Measurements from ENCODE around the gene STUB1. TPM values are rescaled to one million over a fixed set of nuclear protein-coding genes. Genes with fewer than 3 reads are reported as not detected.

The STUB1 gene
- total RNA-seq, 1 experiment from 2014 or later: 83.1 TPM

DNA sequence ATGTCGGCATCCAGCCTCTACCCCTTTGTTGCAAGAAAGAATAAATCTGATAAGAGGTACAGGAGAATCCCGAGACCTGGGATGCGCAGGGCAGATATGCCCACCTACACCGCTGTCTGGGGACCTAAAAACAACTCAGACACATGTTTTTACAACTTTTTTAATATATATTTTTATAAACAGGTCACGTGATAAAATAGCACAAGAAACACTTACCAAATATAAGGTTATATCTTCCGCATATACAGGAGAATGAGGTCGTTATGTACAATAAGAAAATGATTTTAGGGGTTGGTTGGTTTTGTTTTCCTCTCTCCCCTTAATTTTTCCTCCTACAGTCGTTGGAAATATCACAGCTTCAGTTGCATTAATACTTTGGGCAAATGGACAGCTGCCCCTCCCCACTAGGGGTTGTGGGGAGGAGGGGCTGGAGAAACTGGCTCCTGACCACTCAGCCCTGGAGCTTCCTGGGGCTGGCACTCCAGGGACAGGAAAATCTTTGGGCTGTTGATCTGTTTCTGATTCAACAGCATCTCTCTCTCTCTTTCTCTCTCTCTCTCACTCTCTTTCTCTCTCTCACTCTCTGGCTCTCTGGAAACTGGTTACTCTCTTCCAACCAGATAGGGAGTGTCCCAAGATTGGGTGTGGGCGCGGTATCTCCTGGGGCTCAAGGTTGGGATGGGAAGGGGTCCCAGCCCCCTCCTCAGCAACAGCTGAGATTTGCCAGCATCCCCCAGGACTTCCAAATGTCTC is 12.3 kb downstream of the STUB1 start:
- no peak for DNase-seq (ENCODE audit: extremely low read depth, low read depth)

DNA sequence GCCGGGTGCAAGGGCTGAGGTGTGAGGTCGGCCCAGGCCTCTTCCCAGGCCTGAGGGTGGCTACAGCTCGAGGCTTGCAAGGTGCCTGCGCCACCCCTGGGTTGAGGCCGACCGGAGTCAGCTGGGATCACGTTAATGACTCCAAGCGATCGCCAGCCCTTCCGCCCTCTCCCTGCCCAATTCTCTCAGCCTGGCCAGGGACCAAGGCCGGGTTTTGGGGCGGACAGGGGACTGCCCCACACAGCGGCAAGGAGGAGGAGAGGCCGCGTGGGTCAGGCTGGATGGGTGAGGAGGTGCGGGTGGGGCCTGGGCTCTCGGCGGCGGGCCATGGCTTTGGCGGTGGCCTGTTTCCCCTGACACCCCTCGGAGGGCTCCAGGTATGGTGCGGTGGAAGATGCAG is 13.2 kb downstream of the STUB1 start:
- no peak for DNase-seq (ENCODE audit: extremely low read depth, low read depth)

DNA sequence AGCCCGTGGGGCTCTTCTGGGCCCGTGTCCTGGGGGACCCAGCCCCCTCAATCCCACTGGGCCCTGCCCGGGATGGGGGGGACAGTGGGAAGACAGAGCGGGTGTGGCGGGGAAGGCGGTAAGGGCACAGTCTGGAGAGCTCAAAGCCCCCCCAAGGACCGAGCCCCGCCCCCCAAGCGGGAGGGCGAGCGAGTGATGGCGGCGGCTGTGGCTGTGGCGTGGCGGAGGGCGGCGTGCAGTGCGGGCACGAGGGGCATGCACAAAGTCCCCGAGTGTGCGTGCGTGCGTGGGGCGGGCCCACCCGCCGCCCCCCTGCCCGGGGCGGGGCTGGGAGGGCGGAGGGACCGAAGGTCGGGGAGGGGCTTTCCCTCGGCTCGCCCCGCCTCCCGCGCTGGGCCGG is 13.6 kb downstream of the STUB1 start:
- DNase-seq (ENCODE audit: extremely low read depth, low read depth): no peak

DNA sequence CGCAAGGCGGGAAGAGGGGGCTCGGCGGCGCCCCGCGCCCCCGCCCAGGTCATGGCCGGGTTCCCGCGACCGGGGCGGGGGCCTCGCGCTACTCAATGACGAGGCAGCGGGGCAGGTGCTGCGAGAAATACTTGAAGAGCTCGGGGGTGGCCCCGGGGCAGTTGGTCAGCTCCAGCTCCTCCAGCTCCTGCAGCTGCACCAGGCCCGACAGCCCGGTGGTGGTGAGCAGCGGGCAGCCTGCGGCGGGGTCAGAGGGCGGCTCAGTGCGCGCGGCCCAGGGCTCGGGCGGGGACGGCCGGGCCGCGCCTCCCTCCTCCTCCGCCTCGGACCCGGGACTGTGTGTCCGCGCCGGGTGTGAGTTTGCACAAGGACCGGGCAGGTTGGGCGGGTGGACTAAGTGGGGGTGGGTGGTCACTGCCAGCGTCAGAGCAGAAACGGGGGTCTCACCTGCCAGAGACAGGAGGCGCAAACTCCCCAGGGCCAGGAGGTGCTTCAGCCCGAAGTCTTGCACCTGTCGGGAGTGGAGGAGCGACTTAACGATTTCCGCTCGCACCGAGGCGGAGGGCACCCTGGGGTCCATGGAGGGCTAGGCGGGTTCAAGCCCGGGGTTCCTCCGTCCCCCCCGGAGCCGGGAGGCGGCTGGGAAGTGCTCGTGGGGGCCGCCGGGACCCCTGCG is 14.1 kb downstream of the STUB1 start:
- no peak for DNase-seq (ENCODE audit: extremely low read depth, low read depth)

DNA sequence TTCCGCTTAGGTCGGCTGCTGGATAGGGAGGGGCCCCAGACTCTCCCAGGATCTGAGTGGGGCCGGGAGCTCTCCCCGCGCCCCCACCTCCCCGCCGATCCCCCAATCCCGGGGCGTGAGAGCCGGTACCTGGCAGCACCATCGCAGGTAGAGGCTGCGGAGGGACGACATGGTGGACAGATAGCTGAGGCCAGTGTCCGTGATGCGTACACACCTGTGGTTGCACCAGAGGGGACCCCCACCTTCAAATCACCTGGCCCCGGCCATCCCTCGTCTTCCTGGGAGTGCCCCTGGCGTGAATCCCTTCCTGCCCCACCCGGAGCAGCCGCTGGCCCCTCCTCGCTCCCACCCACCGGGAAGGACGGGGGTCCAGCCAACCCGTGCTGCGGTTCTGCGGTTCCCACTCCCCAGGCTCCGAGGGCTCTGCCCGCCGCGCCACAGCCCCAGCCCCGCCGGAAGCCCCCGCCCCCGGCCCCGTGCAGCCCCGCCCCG is 14.7 kb downstream of the STUB1 start:
- DNase-seq (ENCODE audit: extremely low read depth, low read depth): no peak

DNA sequence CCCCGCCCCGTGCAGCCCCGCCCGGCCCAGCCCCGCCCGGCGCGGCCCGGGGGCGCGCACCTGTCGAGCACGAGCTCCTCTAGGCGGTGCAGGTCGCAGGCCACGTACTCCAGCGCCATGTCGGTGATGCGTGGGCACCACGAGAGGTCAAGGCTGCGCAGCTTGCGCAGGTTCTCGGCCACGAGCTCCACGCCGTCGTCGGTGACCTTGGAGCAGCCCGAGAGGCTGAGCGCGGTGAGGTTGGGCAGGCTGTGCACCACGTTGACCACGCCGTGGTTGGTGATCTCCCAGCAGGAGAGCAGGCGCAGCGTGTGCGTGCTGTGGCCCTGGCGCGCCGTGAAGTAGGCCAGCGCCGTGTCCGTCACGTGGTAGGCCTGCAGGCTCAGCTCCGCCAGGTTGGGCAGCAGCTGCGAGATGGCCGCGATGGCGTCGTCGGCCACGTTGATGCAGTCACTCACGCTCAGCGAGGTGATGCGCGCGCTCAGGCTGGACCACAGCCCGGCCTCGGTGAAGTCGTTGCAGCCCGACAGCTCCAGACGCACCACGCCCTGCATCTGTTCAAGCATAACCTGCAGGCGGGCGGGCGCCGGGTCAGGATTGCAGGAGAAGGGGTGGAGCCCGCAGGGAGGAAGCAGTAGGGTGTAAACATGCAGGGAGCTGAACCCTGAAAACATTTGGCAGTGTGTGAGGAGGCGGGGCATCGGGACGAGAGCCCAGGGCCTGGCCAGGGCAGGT is 15.3 kb downstream of the STUB1 start:
- DNase-seq (ENCODE audit: extremely low read depth, low read depth): no peak

GRCh38 chr16:698911-699671 is 18.9 kb downstream of the STUB1 start:
- no peak for DNase-seq (ENCODE audit: extremely low read depth, low read depth)

- DNase-seq (ENCODE audit: extremely low read depth, low read depth): no peak
Measured at GRCh38 chr16:700684-701584, 20.7 kb downstream of the STUB1 start.

- DNase-seq (ENCODE audit: extremely low read depth, low read depth): no peak
Measured at GRCh38 chr16:702341-702740, 22.1 kb downstream of the STUB1 start.

GRCh38 chr16:703406-703805 is 23.2 kb downstream of the STUB1 start:
- no peak for DNase-seq (ENCODE audit: extremely low read depth, low read depth)

GRCh38 chr16:704047-704446 is 23.8 kb downstream of the STUB1 start:
- no peak for DNase-seq (ENCODE audit: extremely low read depth, low read depth)

DNA sequence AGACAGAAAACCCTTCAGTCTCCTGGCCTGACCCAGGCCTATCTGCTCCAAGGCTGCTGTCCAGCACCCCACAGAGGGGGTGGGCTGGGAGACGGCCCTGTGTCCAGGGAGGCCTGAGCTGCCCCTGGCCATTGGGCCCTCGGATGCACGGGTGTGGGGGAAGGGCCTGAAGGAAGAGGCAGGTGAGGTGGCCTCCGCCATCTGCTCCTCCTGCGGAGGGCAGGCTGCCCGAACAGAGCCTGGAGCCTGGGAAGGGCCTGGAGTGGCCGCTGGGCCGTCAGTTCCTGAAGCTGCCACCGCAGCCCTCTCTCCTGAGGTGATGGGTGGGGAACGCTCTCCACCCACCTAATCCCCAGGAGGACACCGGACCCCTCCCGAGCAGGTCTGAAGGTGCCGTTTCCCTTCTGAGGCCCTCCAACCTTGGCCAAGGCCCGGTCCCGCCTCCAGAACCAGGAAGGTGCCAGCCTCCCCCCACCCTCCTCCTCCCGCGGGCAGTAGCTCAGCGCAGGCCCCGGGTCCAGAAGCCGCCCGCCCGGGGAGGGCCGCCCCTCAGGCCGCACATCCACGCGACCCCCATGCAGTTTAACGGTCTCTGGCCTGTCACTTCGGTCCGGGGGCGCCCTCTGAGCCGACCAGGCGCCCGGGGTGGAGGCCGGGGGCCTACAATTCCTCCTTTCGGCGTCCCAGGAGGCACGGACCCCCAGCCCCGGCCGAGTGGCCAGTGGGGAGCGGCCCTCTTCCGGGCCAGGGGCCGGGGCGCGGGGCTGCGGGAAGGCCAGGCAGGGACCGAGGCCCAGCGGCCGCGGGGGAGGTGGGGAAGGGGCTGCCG is 24.6 kb downstream of the STUB1 start:
- no peak for DNase-seq (ENCODE audit: extremely low read depth, low read depth)

DNA sequence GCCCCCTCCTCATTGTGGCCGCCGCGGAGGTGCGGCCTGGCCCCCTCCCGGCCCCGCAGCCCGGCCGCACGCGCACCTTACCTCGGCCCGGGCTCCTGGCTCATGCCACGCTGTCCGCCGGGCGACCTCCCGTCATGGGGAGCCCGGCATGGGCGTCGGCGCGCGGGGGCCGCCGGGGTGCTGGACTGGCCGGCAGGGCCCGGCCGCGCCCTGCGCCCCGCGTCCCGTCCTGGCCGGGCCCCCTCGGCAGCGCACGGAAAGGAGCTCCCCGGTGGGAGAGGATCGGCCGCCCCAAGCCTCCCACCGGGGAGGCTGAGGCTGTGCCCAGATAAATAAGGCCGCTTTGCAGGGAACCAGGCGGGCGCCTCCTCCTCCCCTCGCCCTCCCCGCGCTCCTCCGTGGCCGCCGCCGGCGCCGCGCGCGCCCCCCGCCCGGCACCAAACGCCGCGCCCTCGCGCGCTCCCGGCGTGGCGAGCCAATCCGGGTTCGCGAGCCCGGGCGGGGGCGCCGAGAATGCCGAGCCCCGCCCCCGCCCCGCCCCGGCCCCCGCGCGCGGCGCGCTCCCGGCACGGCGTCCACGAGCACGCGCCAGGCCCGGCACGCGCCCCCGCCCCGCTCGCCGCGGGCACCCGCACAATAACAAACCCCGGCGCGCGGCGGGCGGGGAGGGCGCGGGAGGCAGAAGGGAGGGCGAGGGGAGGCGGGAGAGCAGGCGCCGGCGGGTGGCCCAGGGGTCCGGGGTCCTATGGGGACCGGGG is 25.4 kb downstream of the STUB1 start, which contains the start of gene FBXL16:
Gene FBXL16 (minus strand): TSS at position 371 of the 758 bp plus-strand sequence. CDS start 8,396 bp downstream, outside the sequence.
- DNase-seq (ENCODE audit: extremely low read depth, low read depth): no peak

DNA sequence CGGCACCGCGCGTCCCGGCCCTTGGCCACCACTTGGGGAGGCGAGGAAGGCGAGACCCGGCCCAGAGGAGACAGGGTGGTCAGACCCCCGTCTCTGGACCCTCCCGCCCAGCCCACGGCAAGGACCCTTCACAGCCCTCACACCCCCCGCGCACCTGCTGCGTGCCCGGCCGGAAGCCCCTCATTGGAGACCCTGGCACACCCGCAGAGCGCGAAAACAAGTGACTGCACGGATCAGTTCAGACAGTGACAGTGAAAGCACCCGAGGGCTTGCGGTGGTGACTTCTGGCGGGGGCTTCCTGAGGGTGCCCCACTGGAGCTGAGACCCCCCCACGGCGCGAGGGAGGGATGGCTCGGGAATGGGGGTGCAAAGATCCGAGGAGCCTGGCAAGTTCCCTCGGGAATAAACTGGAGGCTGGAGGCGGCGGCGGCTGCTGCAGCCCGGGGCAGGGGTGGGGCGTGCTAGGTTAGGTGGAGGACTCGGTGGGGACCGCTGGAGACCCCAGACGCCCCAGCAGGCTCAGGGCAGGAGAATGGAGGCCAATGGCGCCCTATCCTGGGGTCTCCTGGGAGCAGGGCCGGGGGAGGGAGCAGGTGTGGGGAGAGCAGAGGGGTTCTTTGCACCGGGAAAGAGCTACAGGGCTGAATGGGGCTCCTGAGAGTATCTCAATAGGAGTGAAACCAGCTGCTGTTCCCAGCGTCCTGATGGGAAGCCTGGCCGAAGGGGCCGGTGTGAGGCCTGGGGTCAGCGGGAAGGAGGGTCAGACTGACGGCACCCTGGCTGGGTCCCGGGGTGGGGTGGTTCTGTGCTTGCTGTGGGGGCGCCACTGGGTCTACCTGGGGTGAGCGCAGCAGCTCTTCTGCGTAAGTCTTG is 26.2 kb downstream of the STUB1 start:
- no peak for DNase-seq (ENCODE audit: extremely low read depth, low read depth)

GRCh38 chr16:707062-707538 is 26.9 kb downstream of the STUB1 start:
- DNase-seq (ENCODE audit: extremely low read depth, low read depth): no peak

GRCh38 chr16:708019-708418 is 27.8 kb downstream of the STUB1 start:
- DNase-seq (ENCODE audit: extremely low read depth, low read depth): no peak

- no peak for DNase-seq (ENCODE audit: extremely low read depth, low read depth)
Measured at GRCh38 chr16:708959-709358, 28.7 kb downstream of the STUB1 start.

All from NCI-H460 (cell line).